GM12892 (cell line): ENCODE results near the gene VIL1.
A peak's percentile ranks its signal among the peaks of the same experiment; 100 is the strongest.

ENCODE experiments used
- DNase-seq: peaks from one replicate; pipeline ENCODE4 v3.0.0; 2011; ENCODE audit not compliant: insufficient read length
- FAIRE-seq: peaks from 2 replicates; lab custom pipeline; 2011; peaks lifted over from hg19 to GRCh38; lab: Jason Lieb, UNC
- POLR2A ChIP-seq: IDR thresholded peaks from 2 replicates; pipeline ENCODE4 v1.6.1; 2011; ENCODE audit warnings: low read depth, low read length, control low read depth
- POLR2AphosphoS5 ChIP-seq: IDR thresholded peaks from 2 replicates; pipeline ENCODE4 v1.6.1; 2011; ENCODE audit warnings: low read depth, low read length, control low read depth
- TAF1 ChIP-seq: IDR thresholded peaks from 2 replicates; pipeline ENCODE4 v1.6.1; 2011; ENCODE audit warnings: low read depth, mild to moderate bottlenecking, control low read depth, low read length, borderline replicate concordance

VIL1 gene

DNA sequence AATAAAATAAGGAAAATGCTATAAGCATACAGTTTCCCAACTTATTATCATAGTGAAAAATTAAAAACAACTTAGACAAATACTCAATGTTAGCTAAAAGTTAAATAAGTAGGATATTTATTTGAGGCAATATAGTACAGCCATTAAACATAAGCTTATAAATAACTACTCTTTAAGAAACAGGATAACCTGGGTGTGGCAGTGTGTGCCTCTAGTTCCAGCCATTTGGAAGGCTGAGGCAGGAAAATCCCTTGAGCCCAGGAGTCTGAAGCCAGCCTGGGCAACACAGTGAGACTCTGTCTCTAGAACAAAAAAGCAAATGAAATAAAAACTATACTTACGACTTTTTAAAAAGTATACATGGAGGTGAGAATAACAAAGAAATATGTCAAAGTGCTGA lies 39.7 kb downstream of the VIL1 start:
- FAIRE-seq: no peak
- no peak for TF ChIP-seq TAF1
- TF ChIP-seq POLR2AphosphoS5: no peak
- no peak for TF ChIP-seq POLR2A
- no peak for DNase-seq

DNA sequence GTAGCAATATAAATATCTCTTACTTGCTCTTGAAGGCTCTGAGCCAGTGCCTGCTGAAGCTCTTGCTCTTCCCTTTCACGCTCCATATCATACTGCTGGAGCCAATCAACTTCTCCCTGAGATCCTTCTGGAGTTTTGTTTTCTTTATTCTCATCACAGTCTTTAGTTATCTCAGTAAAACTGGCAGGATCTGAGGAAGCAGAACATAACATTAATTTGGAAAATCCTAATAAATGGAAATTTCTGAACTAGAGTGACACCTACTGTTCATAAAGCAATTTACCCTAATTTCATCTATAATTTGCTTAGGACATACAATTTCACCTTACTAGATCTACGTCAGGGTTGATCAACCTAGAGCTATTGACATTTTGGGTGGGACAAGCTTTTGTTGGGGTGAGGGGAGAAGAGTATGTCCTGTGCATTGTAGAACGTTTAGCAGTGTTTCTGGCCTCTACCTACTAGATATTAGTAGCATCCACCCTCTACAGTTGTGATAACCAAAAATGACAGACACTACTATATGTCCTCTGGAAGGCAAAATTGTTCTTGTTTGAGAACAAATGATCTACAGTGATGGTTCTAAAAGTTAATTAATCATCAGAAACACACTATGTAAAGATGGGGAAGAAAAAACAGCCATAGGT lies 47.2 kb downstream of the VIL1 start:
- DNase-seq (no peak), FAIRE-seq (peak; percentile 54)
- TF ChIP-seq POLR2AphosphoS5: no peak
- TF ChIP-seq POLR2A: no peak
- TF ChIP-seq TAF1: no peak

DNA sequence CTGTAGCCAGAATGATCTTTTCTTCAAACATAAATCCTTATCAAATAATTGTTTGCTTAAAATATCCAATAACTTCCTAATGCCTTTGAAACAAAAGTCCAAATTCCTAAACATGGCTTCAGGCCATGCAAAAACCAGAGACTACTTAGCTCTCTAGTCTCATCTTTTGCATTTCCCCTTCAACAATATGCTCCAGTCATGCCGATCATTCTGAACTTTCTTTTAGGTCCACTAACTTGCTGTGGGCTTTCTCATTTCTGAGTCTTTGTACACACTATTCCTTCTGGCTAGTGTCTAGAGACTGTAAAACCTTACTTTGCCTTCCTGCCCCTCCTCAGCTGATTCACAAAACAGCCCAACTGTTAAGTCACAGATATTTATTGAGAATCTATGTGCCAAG lies 51.5 kb downstream of the VIL1 start:
- DNase-seq: no peak
- FAIRE-seq: no peak
- TF ChIP-seq POLR2A: no peak
- no peak for TF ChIP-seq POLR2AphosphoS5
- no peak for TF ChIP-seq TAF1

DNA sequence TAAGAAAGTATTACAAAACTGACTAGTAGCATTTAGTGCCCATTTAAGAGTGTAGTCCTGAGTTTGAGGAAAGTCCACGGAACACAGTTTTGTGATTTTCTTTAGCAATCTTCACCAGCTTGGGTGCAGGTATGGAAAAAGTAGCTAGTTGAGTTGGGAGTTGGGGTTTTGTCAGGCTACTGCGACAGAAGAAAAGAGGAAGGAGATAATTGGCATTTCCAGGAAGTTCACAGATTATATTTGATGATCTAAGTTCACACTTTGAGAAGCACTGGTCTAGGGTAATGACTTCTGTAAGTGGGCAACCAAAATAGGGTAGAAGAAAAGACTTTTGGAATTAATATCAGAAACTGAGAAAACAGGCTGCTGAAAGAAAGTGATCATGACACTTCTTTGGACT lies 52.1 kb downstream of the VIL1 start:
- no peak for DNase-seq
- no peak for FAIRE-seq
- TF ChIP-seq POLR2AphosphoS5 (no peak), TAF1 (no peak), POLR2A (no peak)

DNA sequence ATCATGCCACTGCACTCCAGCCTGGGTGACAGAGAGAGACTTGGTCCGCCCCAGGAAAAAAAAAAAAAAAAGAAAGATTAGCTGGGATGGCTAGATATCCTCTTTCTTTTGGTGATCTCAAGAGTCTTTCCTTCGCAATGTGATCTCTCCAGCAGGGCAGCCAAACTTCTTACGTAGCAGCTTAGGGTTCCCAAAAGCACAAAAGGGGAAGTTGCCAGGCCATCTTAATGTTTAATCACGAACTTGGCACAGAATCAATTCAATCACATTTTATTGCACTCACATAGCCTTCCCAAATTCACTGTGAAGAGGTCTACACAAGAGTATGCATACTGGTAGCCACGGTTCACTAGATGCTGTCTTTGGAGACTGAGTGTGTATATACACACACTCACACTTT lies 53.1 kb downstream of the VIL1 start:
- DNase-seq (no peak), FAIRE-seq (no peak)
- TF ChIP-seq TAF1 (no peak), POLR2AphosphoS5 (no peak), POLR2A (no peak)

DNA sequence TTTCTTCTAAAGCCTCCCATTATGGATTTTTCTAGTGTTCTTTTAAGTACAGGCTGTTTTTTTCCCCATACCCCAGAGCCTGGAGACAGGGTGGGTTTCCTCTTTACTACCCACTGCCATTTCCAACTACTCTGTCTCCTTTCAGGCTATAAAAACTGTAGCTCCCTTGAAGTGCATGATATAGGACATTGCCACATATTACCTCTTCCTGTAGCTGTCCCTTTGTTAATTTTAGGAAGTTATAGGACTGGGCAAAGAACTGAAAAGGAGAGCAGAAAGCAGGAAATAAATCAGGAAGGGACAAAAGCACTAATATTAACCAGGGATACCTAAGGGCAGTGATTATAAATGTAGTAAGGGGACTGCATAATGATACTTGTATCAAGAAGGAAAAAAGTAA lies 54.1 kb downstream of the VIL1 start:
- TF ChIP-seq TAF1 (no peak), POLR2AphosphoS5 (no peak), POLR2A (no peak)
- FAIRE-seq: no peak

DNA sequence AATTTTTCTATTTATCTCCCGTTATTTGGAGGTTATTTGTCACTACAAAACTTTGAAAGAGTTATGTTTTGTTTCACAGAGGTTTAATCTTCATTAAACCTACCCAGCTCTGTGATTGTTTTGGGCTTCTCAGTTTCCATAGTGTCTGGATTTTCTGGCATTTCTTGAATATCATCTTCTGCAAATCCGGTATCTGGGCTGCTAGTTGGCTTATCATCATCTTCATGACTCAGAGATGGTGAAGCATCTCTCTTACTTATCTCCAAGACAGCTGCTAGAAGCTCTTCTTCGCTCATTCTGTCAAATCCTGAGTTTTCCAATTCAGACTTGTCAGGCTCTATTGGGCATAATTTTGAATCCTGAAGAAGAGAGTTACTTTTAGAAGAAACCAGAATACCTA lies 55.6 kb downstream of the VIL1 start:
- DNase-seq: no peak
- FAIRE-seq: peak; percentile 70
- no peak for TF ChIP-seq TAF1
- no peak for TF ChIP-seq POLR2AphosphoS5
- TF ChIP-seq POLR2A: no peak

More for the DNA sequence above, 54.1 kb downstream of the VIL1 start:
- no peak for DNase-seq

DNA sequence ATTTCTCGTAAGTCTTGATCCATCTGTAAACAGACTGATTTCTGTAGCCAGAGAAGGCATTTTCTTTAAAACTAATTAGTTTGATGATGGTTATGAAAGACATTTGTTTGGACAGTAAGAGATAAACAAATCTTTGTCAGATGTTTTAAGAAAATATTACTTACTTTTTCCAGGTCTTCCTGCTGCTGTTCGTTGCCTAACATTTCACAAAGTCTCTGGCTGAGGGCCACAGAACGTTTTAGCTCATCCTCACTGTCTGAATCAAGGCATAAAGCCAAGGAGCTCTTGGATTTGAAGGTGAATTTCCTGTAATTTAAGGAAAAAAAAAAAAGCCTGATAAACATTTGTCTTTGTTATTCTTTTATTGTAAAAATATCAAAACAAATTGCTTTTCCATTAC lies 57.8 kb downstream of the VIL1 start:
- TF ChIP-seq POLR2AphosphoS5 (no peak), POLR2A (no peak), TAF1 (no peak)
- DNase-seq (no peak), FAIRE-seq (peak; percentile 24)

DNA sequence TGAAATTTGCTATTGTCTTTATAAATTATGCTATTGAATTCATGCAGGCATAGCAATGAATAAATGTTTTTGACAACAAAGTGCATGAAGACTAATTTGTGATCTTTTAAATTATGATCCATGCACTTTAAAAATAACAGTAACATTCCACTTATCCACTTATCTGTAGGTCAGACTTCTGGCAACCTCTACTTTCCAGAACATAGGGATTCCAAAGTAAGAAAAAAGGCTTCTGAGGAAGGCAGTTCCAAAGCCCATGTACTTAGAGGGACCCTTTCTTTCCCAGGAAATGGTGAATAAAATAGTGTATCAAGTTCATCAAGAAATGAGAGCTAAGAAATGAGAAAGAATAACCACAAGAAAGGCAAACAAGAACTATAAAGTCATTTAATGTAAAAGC lies 58.3 kb downstream of the VIL1 start:
- FAIRE-seq: no peak
- DNase-seq: no peak
- no peak for TF ChIP-seq POLR2A
- TF ChIP-seq TAF1: no peak
- no peak for TF ChIP-seq POLR2AphosphoS5

DNA sequence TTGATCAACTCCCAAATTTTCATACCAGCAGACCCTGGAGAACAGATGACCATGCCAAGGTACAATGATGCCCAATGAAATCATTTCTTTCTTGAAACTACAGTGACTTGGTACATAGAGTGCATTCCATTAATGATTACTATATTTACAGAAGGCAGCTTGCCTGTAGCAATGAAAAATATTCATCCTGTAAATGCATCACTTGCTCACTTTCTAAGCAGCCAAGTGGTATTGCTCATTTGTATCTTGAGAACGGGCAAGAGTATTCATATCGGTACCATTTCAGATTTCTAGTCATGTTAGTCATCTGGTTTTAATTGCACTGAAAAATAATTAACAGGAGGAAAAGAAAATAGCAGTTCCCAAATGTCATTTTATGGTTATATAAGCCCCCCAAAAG lies 59.6 kb downstream of the VIL1 start:
- TF ChIP-seq TAF1: no peak
- TF ChIP-seq POLR2A: no peak
- TF ChIP-seq POLR2AphosphoS5: no peak
- DNase-seq (no peak), FAIRE-seq (no peak)

DNA sequence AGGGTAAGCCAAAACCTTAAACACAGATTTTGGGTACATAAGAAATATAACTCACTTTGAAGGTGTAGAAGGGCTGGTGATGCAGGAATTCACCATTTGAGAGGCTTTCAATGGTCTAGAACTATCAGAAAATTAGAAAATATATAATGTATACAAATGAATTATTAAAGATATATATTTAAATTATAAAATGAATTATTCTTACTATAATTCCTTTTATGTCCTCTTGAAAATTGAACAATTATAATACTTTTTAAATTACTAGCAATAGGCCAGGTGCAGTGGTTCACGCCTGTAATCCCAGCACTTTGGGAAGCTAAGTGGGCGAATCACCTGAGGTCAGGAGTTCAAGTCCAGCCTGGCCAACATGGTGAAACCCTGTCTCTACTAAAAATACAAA lies 60.7 kb downstream of the VIL1 start:
- no peak for TF ChIP-seq POLR2AphosphoS5
- no peak for FAIRE-seq
- DNase-seq: no peak

DNA sequence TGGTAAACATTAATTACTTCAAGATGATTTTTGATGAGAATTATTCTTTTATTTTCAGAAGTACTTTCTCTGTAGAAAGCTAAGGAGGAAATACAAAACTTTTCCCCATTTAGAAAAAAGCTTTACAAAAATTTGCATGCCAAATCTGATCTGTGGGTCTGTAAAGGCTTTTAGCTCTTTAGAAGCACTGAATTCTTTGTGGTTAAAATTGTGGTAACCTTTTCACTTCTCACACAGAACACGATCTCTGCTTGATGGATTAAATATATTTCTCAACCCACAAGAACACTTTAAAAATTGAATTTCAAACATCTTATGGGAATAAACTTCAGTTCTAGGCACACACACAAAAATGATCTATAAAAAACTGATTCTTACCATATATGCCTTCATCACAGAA lies 63.7 kb downstream of the VIL1 start:
- TF ChIP-seq POLR2AphosphoS5 (no peak), TAF1 (no peak), POLR2A (no peak)
- DNase-seq (no peak), FAIRE-seq (peak; percentile 84)

DNA sequence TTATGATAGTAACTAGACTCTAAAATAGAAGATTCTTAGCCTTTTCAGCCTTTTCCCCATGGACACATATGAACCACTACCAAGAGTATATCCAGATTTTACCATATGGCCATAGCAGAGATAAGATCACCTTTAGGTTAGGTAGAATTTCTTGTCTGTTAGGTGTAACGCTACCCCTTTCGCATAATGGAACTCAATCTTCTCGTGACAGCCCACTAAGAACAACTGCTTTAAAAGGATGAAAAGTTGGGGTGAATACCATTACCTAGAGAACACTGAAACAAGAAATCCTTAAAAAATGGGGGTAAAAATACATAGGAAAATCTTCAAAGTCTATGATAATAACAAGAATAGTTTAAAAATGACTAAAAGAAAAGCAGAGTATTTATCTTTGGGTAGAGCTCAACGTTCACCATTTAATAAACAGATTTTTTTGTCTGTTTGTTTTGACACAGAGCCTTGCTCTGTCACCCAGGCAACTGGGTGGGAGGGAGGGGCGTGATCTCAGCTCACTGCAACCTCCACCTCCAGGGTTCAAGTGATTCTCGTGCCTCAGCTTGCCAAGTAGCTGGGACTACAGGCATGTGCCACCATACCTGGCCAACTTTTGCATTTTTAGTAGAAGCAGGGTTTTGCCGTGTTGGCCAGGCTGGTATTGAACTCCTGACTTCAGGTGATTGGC lies 67.2 kb downstream of the VIL1 start:
- DNase-seq (no peak), FAIRE-seq (no peak)
- no peak for TF ChIP-seq TAF1
- no peak for TF ChIP-seq POLR2AphosphoS5
- TF ChIP-seq POLR2A: no peak

DNA sequence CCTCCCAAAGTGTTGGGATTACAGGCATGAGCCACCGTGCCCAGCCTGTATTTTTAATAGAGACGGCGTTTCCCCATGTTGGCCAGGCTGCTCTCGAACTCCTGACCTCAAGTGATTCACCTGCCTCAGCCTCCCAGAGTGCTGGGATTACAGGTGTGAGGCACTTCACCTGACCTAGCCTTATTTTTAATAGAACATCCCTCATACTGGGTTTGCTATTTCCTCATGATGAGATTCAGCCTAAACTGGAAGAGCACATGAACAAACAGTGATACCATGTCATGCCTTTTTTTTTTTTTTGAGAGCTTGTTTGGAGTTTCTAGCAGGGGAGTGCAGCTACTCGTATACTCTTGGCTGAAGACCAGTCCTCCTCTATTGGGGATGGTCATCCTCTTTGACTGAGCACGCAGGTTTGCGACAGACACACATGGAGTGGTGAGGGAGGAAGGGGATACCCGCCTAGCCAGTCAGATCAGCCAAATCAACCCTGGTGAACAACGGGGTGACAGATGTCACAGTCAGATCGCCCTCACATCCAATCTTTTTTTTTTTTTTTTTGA lies 81.7 kb downstream of the VIL1 start:
- DNase-seq (no peak), FAIRE-seq (no peak)
- TF ChIP-seq POLR2AphosphoS5 (no peak), TAF1 (no peak)
